AG09309 (cell line): Measurements from ENCODE around the gene NCKAP5L.
A peak's percentile ranks its signal among the peaks of the same experiment; 100 is the strongest.

Experiments used
- DNase-seq: peaks from one replicate; pipeline ENCODE4 v3.0.0-alpha.2; 2010; ENCODE audit warnings: low read depth
- H3K4me3 ChIP-seq: 2 replicates; pipeline ENCODE4 v1.5.1; 2011; ENCODE audit warnings: mild to moderate bottlenecking, low read depth, low read length, moderate library complexity; ENCODE audit not compliant: control insufficient read depth
- TF ChIP-seq, protein P1 (sequence below): IDR thresholded peaks from 2 replicates; pipeline ENCODE4 v1.5.1; 2011; ENCODE audit warnings: mild to moderate bottlenecking, low read depth, low read length, inconsistent platforms; ENCODE audit not compliant: insufficient read depth, control insufficient read depth; ENCODE audit errors: missing control alignments

The NCKAP5L gene

DNA sequence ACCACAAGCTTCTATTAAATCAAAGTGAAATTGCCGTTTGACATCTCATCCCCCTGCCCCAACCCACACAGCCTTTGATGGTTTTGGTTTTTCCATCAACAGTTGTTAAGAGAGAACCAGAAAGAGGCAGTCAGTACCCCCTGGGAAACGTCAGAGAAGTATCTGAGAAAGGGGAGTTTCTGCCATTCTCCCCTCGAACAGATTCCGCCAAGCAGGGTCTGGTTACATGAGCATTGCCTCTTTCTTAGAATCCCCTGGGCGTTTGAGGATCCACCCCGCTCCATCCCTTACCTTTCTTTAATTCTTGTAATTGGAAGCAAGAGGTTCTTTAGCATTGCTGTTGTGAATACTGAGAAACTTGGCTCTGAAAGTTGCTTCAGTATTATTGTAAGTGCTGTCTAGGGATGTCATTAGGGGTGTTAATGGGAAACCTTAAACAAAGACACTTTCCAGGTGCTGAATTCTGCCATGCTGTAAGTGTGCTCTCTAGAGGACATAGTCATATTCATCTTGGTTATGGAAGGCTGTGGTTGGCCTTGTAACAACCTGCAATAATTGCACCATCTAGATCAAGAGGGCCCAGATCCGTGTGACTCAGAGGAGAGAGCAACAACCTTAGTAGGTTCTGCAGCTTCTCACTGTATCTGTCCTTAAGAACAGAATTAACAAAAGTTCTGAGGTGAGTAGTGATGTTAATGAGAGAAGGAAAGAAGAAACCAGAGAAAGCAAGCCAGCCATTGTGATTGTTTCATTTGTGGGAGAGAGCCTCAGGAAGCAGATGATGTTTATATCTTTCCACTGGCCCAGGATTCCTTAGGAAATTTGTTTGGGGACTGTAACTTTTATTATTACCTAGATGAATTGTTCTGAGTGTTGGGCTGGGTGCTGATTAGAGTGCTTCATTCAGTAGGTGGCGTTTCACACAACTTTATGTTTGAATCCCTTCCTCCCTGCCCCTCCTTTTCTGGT, 77.9 kb downstream of the NCKAP5L start:
- TF ChIP-seq, protein P1, sequence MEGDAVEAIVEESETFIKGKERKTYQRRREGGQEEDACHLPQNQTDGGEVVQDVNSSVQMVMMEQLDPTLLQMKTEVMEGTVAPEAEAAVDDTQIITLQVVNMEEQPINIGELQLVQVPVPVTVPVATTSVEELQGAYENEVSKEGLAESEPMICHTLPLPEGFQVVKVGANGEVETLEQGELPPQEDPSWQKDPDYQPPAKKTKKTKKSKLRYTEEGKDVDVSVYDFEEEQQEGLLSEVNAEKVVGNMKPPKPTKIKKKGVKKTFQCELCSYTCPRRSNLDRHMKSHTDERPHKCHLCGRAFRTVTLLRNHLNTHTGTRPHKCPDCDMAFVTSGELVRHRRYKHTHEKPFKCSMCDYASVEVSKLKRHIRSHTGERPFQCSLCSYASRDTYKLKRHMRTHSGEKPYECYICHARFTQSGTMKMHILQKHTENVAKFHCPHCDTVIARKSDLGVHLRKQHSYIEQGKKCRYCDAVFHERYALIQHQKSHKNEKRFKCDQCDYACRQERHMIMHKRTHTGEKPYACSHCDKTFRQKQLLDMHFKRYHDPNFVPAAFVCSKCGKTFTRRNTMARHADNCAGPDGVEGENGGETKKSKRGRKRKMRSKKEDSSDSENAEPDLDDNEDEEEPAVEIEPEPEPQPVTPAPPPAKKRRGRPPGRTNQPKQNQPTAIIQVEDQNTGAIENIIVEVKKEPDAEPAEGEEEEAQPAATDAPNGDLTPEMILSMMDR = no peak
- peak; percentile 57 for DNase-seq
- H3K4me3 ChIP-seq = no peak overlapping the region

DNA sequence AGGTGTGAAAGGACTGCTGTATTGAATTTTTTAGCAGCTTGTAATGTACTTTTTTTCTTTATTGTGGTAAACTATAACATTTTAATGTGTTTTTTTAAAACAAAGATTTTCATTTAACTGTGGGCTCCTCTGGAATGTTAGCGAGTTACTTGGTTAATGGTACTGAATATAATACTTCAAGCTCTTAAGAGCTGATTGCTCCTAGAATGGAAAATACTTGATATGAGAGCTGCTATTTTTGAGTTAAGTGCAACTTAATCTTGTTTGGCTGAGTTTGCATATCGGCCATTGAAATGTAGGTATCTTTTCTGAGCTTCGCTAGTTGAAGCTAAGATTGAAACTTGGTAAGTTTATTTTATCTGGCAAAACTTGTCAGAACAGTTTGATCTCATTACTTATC, 79.4 kb downstream of the NCKAP5L start:
- TF ChIP-seq, protein P1 = no peak
- no peak for DNase-seq
- H3K4me3 ChIP-seq = no peak overlapping the region

DNA sequence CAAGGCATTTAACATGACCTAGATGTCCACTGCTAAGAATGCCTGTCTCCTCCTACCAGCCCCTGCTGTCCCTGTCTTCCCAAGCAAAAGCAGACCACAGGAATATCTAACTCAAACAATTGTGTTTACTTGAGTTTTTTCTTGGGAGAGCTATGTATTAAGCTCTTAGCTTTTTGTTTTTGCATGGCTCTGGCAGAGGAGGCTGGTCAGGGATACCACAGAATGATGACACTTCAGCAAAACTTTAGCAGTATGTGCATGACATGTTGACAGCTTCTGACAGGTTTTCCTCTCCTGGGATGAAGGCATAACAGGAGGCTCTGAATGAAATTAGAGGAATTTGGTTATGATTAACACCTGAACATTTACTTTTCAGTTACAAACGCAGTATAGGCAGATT, 79.9 kb downstream of the NCKAP5L start:
- TF ChIP-seq, protein P1 = no peak
- no peak for DNase-seq
- no peak overlapping the region for H3K4me3 ChIP-seq

DNA sequence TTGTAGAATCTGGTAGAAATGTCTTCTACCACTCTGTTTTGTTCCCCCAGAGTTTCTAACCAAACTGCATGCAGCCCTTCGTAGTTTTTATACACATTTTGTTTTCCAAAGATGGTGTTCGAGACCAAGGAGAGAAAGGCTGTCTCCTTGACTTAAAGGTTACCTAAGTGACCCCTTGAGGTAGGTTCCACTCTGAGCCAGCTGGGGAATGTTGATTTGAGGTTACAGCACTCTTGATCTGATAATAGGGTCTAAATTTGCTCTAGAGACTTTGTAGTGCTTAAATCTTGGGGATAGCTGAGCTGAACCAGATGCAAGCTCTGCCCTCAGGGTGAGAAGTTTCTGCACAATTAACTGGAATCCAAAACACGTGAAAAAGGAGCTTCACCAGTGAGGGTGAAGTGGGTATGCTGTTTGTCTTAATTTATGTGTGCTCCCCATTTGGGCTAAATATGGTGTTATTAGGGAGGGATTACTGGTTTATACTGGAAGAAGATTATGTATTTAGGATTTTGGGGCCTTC, 83.8 kb downstream of the NCKAP5L start:
- TF ChIP-seq, protein P1 = no peak
- H3K4me3 ChIP-seq = no peak overlapping the region
- no peak for DNase-seq

DNA sequence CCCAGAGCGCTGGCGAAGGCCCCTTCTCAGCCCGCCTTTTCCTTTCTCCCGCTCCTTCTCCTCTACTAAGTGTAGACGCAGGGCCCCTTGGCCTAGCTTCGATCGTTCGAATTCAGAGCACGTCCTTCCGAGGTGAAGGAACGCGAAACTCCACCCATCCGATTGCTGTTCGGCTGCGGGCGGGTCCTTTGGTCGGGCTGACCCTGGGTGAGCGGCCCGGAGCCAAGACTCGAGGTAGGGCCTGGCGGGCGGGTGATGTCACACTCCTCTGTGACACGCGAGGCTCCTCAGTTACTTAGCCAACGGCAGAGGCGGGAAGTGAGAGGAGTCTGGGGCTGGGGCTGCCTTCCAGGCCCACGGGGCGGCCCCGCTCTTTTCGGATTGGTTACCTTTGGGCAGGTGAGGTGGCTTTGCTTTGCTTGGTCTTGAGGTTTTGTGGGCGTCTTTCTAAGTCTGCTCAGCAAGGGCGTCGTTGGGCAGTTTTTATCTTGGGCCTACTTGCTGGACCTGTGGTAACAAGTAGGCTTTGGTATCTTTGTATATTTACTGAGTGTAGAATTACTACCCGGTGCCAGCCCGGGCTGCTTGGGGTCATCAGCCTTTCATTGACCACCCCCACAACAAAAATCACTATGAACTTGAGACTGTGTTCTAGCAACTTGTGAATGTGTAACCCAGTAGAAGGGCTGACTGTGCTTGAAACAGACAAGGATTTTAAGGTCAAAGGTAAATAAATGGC, 86.2 kb downstream of the NCKAP5L start:
- peak overlapping the region; percentile 76 for H3K4me3 ChIP-seq
- DNase-seq = peak; percentile 44
- TF ChIP-seq, protein P1 = no peak
